Mononuclear cell (primary cell): Measurements from ENCODE around the gene MAP3K13. TPM values are rescaled to one million over a fixed set of nuclear protein-coding genes. Genes with fewer than 3 reads are reported as not detected.
"Not testable (repeated sequence)": the region's sequence is repeated elsewhere in the genome, so short reads cannot be mapped to it uniquely, and the experiment has no call there.

Experiments
- H3K27me3 ChIP-seq: 2 replicates; pipeline ENCODE4 v1.6.0; 2011; ENCODE audit warnings: low read length, control low read depth; ENCODE audit not compliant: insufficient read depth
- H3K4me1 ChIP-seq: 2 replicates; pipeline ENCODE4 v1.5.1; 2011; ENCODE audit warnings: mild to moderate bottlenecking, low read length, control low read depth; ENCODE audit not compliant: insufficient read depth
- H3K4me3 ChIP-seq: 2 replicates; pipeline ENCODE4 v1.5.1; 2011; ENCODE audit warnings: mild to moderate bottlenecking, low read length, moderate library complexity
- H3K9me3 ChIP-seq: 2 replicates; pipeline ENCODE4 v1.5.1; 2011; ENCODE audit warnings: low read depth, mild to moderate bottlenecking, control low read depth, low read length
- total RNA-seq: library from RNA; depleted of rRNA; stranded (reverse); fragments of >200 nt; gene quantifications from one replicate; pipeline ENCODE4 v1.2.3, GENCODE V29; 2012

Gene MAP3K13
- total RNA-seq, 1 donor: 4.9 TPM

- no peaks in the 10 kb centered on the region for H3K4me1 ChIP-seq
- H3K4me3 ChIP-seq: no peak overlapping the region
- no peaks in the 10 kb centered on the region for H3K27me3 ChIP-seq
- no peaks in the 10 kb centered on the region for H3K9me3 ChIP-seq
Measured at GRCh38 chr3:185401319-185401955, 38.5 kb downstream of the MAP3K13 start.

DNA sequence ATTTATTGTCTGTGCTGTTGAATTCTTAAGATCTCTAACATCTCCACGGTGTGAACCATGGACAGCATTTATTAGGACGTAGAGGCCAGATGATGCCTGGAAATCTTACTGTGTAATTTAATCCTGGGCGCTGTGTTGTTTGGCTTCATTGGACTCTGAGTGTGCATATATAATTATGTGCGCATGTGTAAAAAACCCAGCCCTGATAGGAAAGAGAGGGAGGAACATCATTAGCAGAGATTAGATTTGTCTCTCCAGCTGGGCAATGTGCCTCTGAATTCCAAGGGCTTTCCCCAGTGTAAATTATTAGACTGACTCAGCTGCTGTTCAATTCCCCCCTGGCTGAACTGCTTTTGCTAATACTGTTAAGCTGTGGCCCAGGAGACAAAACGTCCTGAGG, 39.6 kb downstream of the MAP3K13 start:
- Histone ChIP-seq H3K4me3 (no peak overlapping the region), H3K4me1 (no peaks in the 10 kb centered on the region), H3K9me3 (no peaks in the 10 kb centered on the region), H3K27me3 (no peaks in the 10 kb centered on the region)

DNA sequence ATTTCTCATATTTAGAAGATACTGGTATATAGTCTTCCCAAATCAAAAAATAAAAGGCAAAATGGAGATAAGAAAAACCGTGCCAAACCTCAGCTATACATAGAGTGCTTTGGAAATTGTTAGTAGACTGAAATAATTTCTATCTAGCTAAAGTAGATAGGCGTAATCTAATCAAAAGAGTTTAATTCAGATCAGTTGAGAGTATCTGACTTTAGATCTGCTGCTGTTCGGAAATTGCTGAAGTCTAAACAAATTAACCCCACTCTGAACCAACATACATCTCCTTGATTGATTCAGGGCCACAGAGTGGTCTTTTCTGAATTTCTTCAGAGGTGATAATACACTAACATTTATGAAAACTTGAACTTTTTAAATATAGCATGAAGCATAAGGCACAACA, 40.1 kb downstream of the MAP3K13 start:
- Histone ChIP-seq H3K27me3 (no peaks in the 10 kb centered on the region), H3K9me3 (no peaks in the 10 kb centered on the region), H3K4me3 (no peak overlapping the region), H3K4me1 (no peaks in the 10 kb centered on the region)

GRCh38 chr3:185405243-185405642, 42.3 kb downstream of the MAP3K13 start:
- Histone ChIP-seq H3K4me3 (no peak overlapping the region), H3K9me3 (no peaks in the 10 kb centered on the region), H3K4me1 (no peaks in the 10 kb centered on the region), H3K27me3 (no peaks in the 10 kb centered on the region)

DNA sequence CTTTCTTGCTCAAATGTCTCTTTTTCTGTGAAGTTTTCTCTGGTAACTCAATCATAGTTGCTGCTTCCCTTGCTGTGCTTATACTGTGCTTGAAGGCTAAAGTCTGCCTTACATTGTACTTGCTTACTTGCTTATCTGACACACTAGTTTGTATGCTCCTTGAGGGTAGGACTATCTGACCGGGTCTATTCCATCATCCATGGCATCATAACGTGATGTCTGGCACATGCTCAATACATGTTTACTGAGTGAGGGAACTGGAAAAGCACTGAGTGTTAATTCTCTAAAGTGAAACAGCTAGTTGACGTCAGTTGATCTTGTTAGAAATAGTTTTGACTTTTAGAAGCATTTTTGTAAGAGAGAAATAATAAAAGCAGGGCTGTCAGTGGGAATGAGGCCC, 42.7 kb downstream of the MAP3K13 start:
- no peak overlapping the region for H3K4me3 ChIP-seq
- no peaks in the 10 kb centered on the region for H3K27me3 ChIP-seq
- no peaks in the 10 kb centered on the region for H3K4me1 ChIP-seq
- no peaks in the 10 kb centered on the region for H3K9me3 ChIP-seq

- no peak overlapping the region for H3K4me3 ChIP-seq
- no peaks in the 10 kb centered on the region for H3K27me3 ChIP-seq
- no peaks in the 10 kb centered on the region for H3K4me1 ChIP-seq
- H3K9me3 ChIP-seq: no peaks in the 10 kb centered on the region
Measured at GRCh38 chr3:185406121-185406620, 43.2 kb downstream of the MAP3K13 start.

- Histone ChIP-seq H3K4me3 (no peak overlapping the region), H3K9me3 (no peaks in the 10 kb centered on the region), H3K27me3 (no peaks in the 10 kb centered on the region), H3K4me1 (no peaks in the 10 kb centered on the region)
Measured at GRCh38 chr3:185409957-185410356, 47.0 kb downstream of the MAP3K13 start.

GRCh38 chr3:185411133-185411532, 48.2 kb downstream of the MAP3K13 start:
- Histone ChIP-seq H3K4me1 (no peaks in the 10 kb centered on the region), H3K9me3 (no peaks in the 10 kb centered on the region), H3K27me3 (no peaks in the 10 kb centered on the region), H3K4me3 (no peak overlapping the region)

- Histone ChIP-seq H3K4me1 (no peaks in the 10 kb centered on the region), H3K9me3 (no peaks in the 10 kb centered on the region), H3K4me3 (no peak overlapping the region), H3K27me3 (no peaks in the 10 kb centered on the region)
Measured at GRCh38 chr3:185416513-185416912, 53.6 kb downstream of the MAP3K13 start.

DNA sequence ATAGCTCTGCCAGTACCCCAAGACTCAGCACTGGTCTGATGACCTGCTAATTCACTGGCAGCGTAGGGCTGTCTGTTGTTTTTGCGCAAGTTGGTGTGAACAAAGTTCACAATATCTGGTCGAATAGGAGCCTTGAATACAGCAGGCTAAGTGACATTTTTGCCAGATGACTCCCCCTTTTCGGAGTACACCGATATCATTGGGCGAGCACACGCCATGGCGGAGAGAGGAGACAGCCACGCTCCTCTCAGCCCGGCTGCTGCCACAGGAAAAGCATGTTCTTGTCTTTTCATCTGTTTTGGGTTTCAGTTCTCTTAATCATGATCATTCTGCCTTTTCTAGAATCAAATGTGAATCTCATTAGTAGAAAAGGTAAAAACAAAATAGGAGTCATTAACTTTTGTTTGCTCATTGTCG, 55.6 kb downstream of the MAP3K13 start:
- not testable (repeated sequence) for H3K4me3 ChIP-seq, H3K4me1 ChIP-seq, H3K9me3 ChIP-seq, H3K27me3 ChIP-seq

- H3K4me3 ChIP-seq: no peak overlapping the region
- no peaks in the 10 kb centered on the region for H3K4me1 ChIP-seq
- H3K9me3 ChIP-seq: no peaks in the 10 kb centered on the region
- no peaks in the 10 kb centered on the region for H3K27me3 ChIP-seq
Measured at GRCh38 chr3:185420762-185421161, 57.8 kb downstream of the MAP3K13 start.

- Histone ChIP-seq H3K9me3 (no peaks in the 10 kb centered on the region), H3K4me3 (no peak overlapping the region), H3K27me3 (no peaks in the 10 kb centered on the region), H3K4me1 (no peaks in the 10 kb centered on the region)
Measured at GRCh38 chr3:185421577-185422232, 58.8 kb downstream of the MAP3K13 start.

- Histone ChIP-seq H3K27me3 (no peaks in the 10 kb centered on the region), H3K9me3 (no peaks in the 10 kb centered on the region), H3K4me1 (no peaks in the 10 kb centered on the region), H3K4me3 (no peak overlapping the region)
Measured at GRCh38 chr3:185422677-185423076, 59.7 kb downstream of the MAP3K13 start.

GRCh38 chr3:185423178-185423577, 60.2 kb downstream of the MAP3K13 start:
- no peaks in the 10 kb centered on the region for H3K27me3 ChIP-seq
- no peaks in the 10 kb centered on the region for H3K9me3 ChIP-seq
- H3K4me3 ChIP-seq: no peak overlapping the region
- H3K4me1 ChIP-seq: no peaks in the 10 kb centered on the region

DNA sequence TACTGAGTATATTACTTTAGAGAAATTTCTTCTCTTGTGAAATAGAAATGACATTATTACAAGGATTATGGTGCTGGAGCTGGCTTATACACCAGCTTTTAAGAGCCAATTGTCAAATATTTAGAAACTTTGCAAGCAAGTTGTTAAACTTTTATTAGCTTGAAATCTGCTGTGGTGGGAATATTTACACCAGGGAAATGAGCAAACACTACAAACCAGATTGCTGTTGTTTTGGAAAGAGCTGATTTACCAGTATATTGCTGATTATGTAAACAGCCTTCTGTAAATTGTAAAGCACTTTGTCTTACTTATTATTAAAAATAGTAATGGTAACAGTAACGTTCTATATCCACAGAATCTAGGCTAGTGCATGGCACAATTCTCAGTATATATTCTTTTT, 61.5 kb downstream of the MAP3K13 start:
- Histone ChIP-seq H3K27me3 (no peaks in the 10 kb centered on the region), H3K9me3 (no peaks in the 10 kb centered on the region), H3K4me1 (no peaks in the 10 kb centered on the region), H3K4me3 (no peak overlapping the region)

DNA sequence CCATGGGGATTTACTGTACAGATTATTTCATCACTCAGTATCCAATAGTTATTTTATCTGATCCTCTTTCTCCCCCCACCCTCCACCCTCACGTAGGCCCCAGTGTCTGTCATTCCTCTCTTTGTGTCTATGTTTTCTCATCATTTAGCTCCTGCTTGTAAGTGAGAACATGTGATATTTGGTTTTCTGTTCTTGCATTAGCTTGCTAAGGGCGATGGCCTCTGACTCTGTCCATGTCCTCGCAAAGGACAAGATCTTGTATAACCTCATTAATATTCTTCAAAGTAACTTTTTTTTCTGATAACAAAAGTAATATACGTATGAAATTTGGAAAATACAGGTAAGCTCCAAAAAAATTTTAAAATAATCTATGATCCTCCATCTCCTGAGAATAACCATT, 67.4 kb downstream of the MAP3K13 start:
- Histone ChIP-seq H3K4me1 (no peaks in the 10 kb centered on the region), H3K27me3 (no peaks in the 10 kb centered on the region), H3K4me3 (no peak overlapping the region), H3K9me3 (no peaks in the 10 kb centered on the region)
